Skeletal muscle tissue (tissue), 4 donors: ENCODE results near the gene PGP. TPM values are rescaled to one million over a fixed set of nuclear protein-coding genes. Genes with fewer than 3 reads are reported as not detected.
A peak's percentile ranks its signal among the peaks of the same experiment; 100 is the strongest.

Source experiments
- H3K27ac ChIP-seq: one replicate; pipeline ENCODE4 v1.7.0; 2013; ENCODE audit warnings: mild to moderate bottlenecking, low read depth, low read length, inconsistent platforms
- H3K27me3 ChIP-seq, 3 donors: one replicate each; pipeline ENCODE4 v1.7.0; 2013; ENCODE audit warnings: low read length in 3 of 3; ENCODE audit not compliant: control insufficient read depth in 3 of 3, insufficient read depth in 3 of 3
- H3K36me3 ChIP-seq, 3 donors: one replicate each; pipeline ENCODE4 v1.7.0; 2013; ENCODE audit warnings: low read length in 3 of 3; ENCODE audit not compliant: control insufficient read depth in 3 of 3, insufficient read depth in 3 of 3
- H3K4me1 ChIP-seq, 3 donors: one replicate each; pipeline ENCODE4 v1.7.0; 2013; ENCODE audit warnings: low read length in 3 of 3, mild to moderate bottlenecking in 3 of 3; ENCODE audit not compliant: control insufficient read depth in 3 of 3, insufficient read depth in 3 of 3
- H3K4me3 ChIP-seq, 3 donors: one replicate each; pipeline ENCODE4 v1.7.0; 2013; ENCODE audit warnings: low read length in 3 of 3
- H3K9ac ChIP-seq, 3 donors: one replicate each; pipeline ENCODE4 v1.7.0; 2013; ENCODE audit warnings: low read length in 3 of 3, mild to moderate bottlenecking in 3 of 3, moderate library complexity in 2 of 3, low read depth in 1 of 3
- H3K9me3 ChIP-seq, 3 donors: one replicate each; pipeline ENCODE4 v1.7.0; 2013; ENCODE audit warnings: low read length in 3 of 3; ENCODE audit not compliant: control insufficient read depth in 3 of 3
- total RNA-seq: library from RNA; depleted of rRNA; stranded (reverse); fragments of >200 nt; gene quantifications from one replicate; pipeline ENCODE4 v1.2.3, GENCODE V29; 2014
- donor health status: Osteomylitis.

PGP gene
- total RNA-seq, 1 donor from 2014 or later, result 9.9 TPM

- H3K4me1 ChIP-seq, result peaks cover 0 to 11% (median 5%) of the 10 kb centered on the region in 3 donors
- H3K9ac ChIP-seq, result peak overlapping the region in 1 of 3 donors; percentile 16
- no peaks in the 10 kb centered on the region for H3K36me3 ChIP-seq
- H3K4me3 ChIP-seq, result no peak overlapping the region
- no peaks in the 10 kb centered on the region for H3K9me3 ChIP-seq
- H3K27ac ChIP-seq, result no peak overlapping the region
- peaks cover 38 to 41% (median 41%) of the 10 kb centered on the region in 3 donors for H3K27me3 ChIP-seq
Measured at GRCh38 chr16:2195322-2196161, 19.1 kb downstream of the PGP start.

GRCh38 chr16:2194852-2195321 is 19.8 kb downstream of the PGP start:
- Histone ChIP-seq H3K27ac (no peak overlapping the region), H3K4me3 (no peak overlapping the region), H3K4me1 (peaks cover 0 to 11% (median 5%) of the 10 kb centered on the region in 3 donors), H3K36me3 (no peaks in the 10 kb centered on the region), H3K27me3 (peaks cover 38 to 41% (median 41%) of the 10 kb centered on the region in 3 donors), H3K9me3 (no peaks in the 10 kb centered on the region), H3K9ac (peak overlapping the region in 1 of 3 donors; percentile 16)

GRCh38 chr16:2194166-2194834 is 20.3 kb downstream of the PGP start:
- no peak overlapping the region for H3K9ac ChIP-seq

GRCh38 chr16:2191446-2191706 is 23.3 kb downstream of the PGP start:
- Histone ChIP-seq H3K27ac (no peak overlapping the region), H3K4me1 (peaks cover 0 to 11% (median 5%) of the 10 kb centered on the region in 3 donors), H3K9me3 (no peaks in the 10 kb centered on the region), H3K4me3 (no peak overlapping the region), H3K27me3 (peaks cover 24 to 27% (median 25%) of the 10 kb centered on the region in 3 donors), H3K9ac (no peak overlapping the region), H3K36me3 (no peaks in the 10 kb centered on the region)

More at GRCh38 chr16:2194166-2194834, 20.3 kb downstream of the PGP start:
- Histone ChIP-seq H3K27ac (no peak overlapping the region), H3K4me1 (peaks cover 0 to 11% (median 5%) of the 10 kb centered on the region in 3 donors), H3K36me3 (no peaks in the 10 kb centered on the region), H3K9me3 (no peaks in the 10 kb centered on the region), H3K27me3 (peaks cover 38 to 41% (median 39%) of the 10 kb centered on the region in 3 donors), H3K4me3 (no peak overlapping the region)

GRCh38 chr16:2190659-2191445 is 23.8 kb downstream of the PGP start:
- H3K9me3 ChIP-seq, result no peaks in the 10 kb centered on the region
- H3K27ac ChIP-seq, result no peak overlapping the region
- no peaks in the 10 kb centered on the region for H3K36me3 ChIP-seq
- no peak overlapping the region for H3K4me3 ChIP-seq
- no peak overlapping the region for H3K9ac ChIP-seq
- peaks cover 0 to 11% (median 5%) of the 10 kb centered on the region in 3 donors for H3K4me1 ChIP-seq
- peaks cover 24 to 26% (median 24%) of the 10 kb centered on the region in 3 donors for H3K27me3 ChIP-seq

GRCh38 chr16:2190002-2190658 is 24.5 kb downstream of the PGP start:
- Histone ChIP-seq H3K4me1 (peaks cover 0 to 4% (median under 1%) of the 10 kb centered on the region in 3 donors), H3K36me3 (no peaks in the 10 kb centered on the region), H3K9me3 (no peaks in the 10 kb centered on the region), H3K27me3 (peaks cover 16 to 19% (median 18%) of the 10 kb centered on the region in 3 donors), H3K9ac (no peak overlapping the region), H3K4me3 (no peak overlapping the region), H3K27ac (no peak overlapping the region)

- peaks cover 9 to 11% (median 11%) of the 10 kb centered on the region in 3 donors for H3K27me3 ChIP-seq
- no peaks in the 10 kb centered on the region for H3K4me1 ChIP-seq
- no peak overlapping the region for H3K4me3 ChIP-seq
- H3K27ac ChIP-seq, result no peak overlapping the region
- H3K36me3 ChIP-seq, result no peaks in the 10 kb centered on the region
- no peaks in the 10 kb centered on the region for H3K9me3 ChIP-seq
- no peak overlapping the region for H3K9ac ChIP-seq
Measured at GRCh38 chr16:2189252-2189893, 25.3 kb downstream of the PGP start.

GRCh38 chr16:2188395-2188794 is 26.2 kb downstream of the PGP start:
- no peaks in the 10 kb centered on the region for H3K9me3 ChIP-seq
- H3K4me3 ChIP-seq, result no peak overlapping the region
- H3K27ac ChIP-seq, result no peak overlapping the region
- peaks cover 0 to 2% (median 1%) of the 10 kb centered on the region in 3 donors for H3K27me3 ChIP-seq
- no peak overlapping the region for H3K9ac ChIP-seq
- no peaks in the 10 kb centered on the region for H3K4me1 ChIP-seq
- H3K36me3 ChIP-seq, result no peaks in the 10 kb centered on the region

GRCh38 chr16:2187212-2187611 is 27.4 kb downstream of the PGP start:
- no peaks in the 10 kb centered on the region for H3K36me3 ChIP-seq
- no peaks in the 10 kb centered on the region for H3K9me3 ChIP-seq
- H3K27ac ChIP-seq, result no peak overlapping the region
- H3K9ac ChIP-seq, result no peak overlapping the region
- no peaks in the 10 kb centered on the region for H3K27me3 ChIP-seq
- H3K4me1 ChIP-seq, result no peaks in the 10 kb centered on the region
- H3K4me3 ChIP-seq, result no peak overlapping the region
